GM12878 (cell line): ENCODE data around the gene SCMH1.

Experiments used
- BRCA1 ChIP-seq: IDR thresholded peaks from 2 replicates; pipeline ENCODE4 v1.6.1; 2011; ENCODE audit warnings: low read depth, low read length, improper control_type of control experiment
- LARP7 ChIP-seq: fragments of 450-650 bp; IDR thresholded peaks from 2 replicates; pipeline ENCODE4 v1.6.1; 2017; ENCODE audit warnings: mild to moderate bottlenecking
- POLR2A ChIP-seq: IDR thresholded peaks from 2 replicates; pipeline ENCODE4 v1.6.1; 2011; ENCODE audit warnings: low read depth, mild to moderate bottlenecking, low read length
- POLR2AphosphoS2 ChIP-seq: IDR thresholded peaks from 2 replicates; pipeline ENCODE4 v1.6.1; 2011; ENCODE audit warnings: low read depth, mild to moderate bottlenecking, low read length, improper control_type of control experiment, moderate library complexity
- POLR2AphosphoS5 ChIP-seq: IDR thresholded peaks from 2 replicates; pipeline ENCODE4 v1.6.1; 2011; ENCODE audit warnings: mild to moderate bottlenecking, low read length, inconsistent platforms
- RAD51 ChIP-seq: fragments of 450-650 bp; IDR thresholded peaks from 2 replicates; pipeline ENCODE4 v1.6.1; 2016; ENCODE audit warnings: moderate library complexity, mild to moderate bottlenecking, inconsistent platforms
- REST ChIP-seq: IDR thresholded peaks from 2 replicates; pipeline ENCODE4 v1.6.1; 2012; ENCODE audit warnings: mild to moderate bottlenecking, low read depth, low read length
- RFX5 ChIP-seq: IDR thresholded peaks from 2 replicates; pipeline ENCODE4 v1.6.1; 2011; ENCODE audit warnings: low read depth, low read length, improper control_type of control experiment
- SMARCA5 ChIP-seq: fragments of 450-650 bp; IDR thresholded peaks from 2 replicates; pipeline ENCODE4 v1.6.1; 2017; ENCODE audit warnings: mild to moderate bottlenecking
- TAF1 ChIP-seq: IDR thresholded peaks from 2 replicates; pipeline ENCODE4 v1.6.1; 2011; ENCODE audit warnings: mild to moderate bottlenecking, low read depth, low read length, borderline replicate concordance
- USF1 ChIP-seq: IDR thresholded peaks from 2 replicates; pipeline ENCODE4 v1.6.1; 2011; ENCODE audit warnings: borderline replicate concordance, low read depth, mild to moderate bottlenecking, moderate library complexity, mixed read lengths, low read length; ENCODE audit not compliant: insufficient read depth; ENCODE audit errors: extremely low read length
- USF2 ChIP-seq: IDR thresholded peaks from 2 replicates; pipeline ENCODE4 v1.6.1; 2011; ENCODE audit warnings: low read depth, low read length, improper control_type of control experiment, borderline replicate concordance

DNA sequence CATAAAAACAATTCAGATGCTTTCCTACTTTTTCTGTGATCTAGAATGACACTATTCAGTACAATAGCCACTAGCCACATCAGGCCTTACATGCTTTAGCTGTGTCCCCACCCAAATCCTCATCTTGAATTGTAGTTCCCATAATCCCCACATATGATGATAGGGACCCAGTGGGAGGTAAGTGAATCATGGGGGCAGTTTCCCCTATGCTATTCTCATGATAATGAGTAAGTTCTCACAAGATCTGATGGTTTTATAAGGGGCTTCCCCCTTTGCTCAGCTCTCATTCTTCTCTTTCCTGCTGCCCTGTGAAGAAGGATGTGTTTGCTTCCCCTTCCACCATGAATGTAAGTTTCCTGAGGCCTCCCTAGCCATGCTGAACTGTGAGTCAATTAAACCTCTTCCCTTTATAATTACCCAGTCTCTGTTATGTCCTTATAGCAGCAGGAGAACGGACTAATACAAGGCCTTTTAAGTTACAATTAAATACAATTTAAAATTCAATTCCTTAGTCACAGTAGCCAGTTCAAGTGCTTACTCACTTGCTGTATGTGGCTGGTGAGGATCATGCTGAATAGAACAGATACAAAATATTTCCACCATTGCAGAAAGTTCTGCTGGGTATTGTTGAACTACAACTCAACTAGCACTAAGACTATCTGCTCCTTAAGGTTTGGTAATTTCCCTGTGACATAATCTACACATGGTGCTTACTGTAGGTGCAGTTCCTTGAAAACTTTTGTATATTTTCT is 106.7 kb downstream of the SCMH1 start:
- TF ChIP-seq BRCA1 (no peak), REST (no peak), USF1 (no peak), USF2 (no peak), RAD51 (no peak), POLR2AphosphoS5 (no peak), LARP7 (no peak), POLR2AphosphoS2 (no peak), POLR2A (no peak), SMARCA5 (no peak), RFX5 (no peak), TAF1 (no peak)
